T-helper 9 cell (primary cell): ENCODE measurements around the gene TUBG2.

Experiments
- DNase-seq: peaks from one replicate; pipeline ENCODE4 v3.0.0-alpha.2; 2020

The TUBG2 gene

DNA sequence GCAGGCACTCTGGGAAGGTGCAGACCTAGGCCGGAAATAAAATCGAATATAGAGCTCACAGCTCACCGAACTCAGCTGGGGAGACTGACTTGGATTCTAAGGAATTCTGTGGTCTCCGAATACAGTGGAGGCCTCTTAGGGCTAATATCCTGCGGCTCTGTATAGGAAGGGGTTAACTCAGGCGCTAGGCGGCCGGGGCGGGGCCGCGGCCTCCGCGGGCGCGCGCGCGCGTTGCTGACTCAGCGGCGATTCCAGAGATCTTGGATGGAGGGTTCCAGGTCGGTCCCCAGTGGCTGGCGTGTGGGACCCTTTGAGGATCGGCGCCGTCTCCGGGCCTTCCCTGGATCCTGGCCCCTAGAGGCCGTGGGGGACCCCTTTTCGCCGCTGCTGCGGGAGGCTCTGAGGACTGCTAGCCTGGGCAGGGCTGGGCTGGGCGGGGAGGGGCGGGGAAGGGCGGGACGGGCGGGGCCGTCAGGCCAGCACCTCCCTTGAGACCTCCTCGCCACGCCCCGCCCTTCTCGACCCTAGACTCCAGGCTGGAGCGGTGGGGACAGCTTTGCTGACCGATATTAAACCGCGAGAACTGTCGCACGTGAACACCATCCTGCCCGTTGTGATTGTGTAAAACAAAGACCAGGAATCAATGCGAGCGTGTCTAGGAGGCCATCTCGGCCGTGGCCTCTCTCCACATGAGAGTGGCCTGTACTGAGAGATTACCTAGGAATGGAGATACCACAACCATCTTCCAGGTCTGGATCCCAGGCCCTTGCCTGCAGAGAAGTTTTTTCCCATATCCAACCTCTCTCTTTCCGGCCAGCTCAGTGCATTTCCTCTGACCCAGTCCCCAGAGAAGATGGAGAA, 19.1 kb downstream of the TUBG2 start:
- DNase-seq = peak; percentile 65

DNA sequence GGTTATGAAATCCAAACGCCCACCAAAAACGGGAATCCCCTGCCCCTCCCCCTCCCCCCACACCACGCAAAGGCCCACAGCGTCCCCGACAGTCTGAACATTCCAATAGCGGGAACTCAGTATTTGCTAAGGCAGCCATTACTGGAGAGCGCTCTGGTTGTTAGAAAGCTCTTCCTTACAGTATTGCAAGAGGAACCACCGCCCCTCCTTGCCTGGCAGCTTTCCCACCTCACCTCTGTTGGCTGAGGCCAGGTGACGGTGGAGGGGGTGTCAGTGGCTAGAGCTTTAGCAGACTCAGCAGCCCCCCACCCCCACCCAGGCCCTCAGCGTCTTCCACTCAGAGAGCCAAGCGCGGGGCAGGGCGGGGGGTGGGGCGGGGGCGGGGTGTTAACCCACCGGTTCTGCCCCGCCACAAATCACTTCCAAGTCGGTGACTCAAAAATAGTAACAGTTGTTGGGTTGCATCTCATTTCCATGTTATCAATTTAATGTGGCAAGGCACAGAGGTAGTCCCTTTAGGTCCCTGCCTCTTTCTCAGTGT, 19.9 kb downstream of the TUBG2 start:
- DNase-seq = no peak

DNA sequence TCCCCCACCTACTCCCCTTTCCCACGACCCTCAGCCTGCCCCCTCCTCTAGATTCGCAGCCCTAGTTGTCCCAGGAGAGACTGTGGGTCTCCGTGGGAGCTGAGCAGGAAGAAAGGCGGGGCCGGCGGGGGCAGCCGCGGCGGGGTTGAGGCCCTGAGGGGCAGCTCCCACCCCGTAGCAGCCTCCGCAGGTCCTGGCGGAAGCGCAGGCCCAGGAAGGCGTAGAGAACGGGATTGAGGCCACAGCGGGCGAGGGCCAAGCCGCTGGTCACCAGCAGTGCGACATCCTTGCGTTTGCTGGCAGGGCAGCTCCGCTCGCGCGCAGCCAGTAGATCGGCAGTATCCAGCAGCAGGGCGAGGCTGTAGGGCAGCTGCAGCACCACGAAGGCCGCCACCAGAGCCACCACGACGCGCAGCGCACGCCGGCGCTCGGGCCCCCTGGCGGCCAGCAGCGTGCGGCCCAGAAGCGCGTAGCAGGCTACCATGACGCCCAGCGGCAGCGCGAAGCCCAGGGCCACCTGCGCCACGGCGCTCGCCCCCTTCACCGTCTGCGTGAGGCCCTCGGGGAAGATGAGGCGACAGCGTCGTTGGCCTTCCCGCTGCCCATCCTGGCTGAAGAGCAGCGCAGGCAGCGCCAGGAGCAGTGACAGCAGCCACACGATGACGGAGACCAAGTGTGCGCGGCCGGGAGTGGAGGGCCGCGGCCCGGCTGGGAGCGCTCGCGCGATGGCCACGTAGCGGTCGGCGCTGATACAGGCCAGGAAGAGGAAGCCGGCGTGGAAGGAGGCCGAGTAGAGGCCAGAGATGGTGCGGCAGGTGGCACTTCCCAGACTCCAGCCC, 20.6 kb downstream of the TUBG2 start:
- DNase-seq = peak; percentile 63

DNA sequence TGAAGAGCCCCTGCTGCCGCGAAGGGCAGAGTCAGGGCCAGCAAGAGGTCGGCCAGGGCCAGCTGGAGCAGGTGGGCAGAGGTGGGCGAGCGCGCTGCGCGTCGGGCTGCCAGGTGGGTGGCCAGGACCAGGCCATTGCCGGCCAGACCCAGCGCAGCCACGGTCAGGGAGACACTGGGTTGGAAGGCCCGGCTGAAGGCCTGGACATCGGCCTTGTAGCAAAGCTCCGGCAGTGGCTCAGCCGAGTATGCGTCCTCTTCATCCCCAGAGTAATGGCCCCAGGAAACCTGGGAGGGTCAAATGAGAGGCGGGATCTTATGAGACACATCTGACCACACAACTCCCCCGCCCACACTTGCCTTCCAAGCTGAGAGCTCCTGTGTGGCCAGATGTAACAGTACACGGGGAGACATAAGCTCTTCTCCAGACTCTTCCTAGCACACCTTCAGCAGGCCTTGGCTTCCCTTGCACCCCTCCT, 21.3 kb downstream of the TUBG2 start:
- no peak for DNase-seq

DNA sequence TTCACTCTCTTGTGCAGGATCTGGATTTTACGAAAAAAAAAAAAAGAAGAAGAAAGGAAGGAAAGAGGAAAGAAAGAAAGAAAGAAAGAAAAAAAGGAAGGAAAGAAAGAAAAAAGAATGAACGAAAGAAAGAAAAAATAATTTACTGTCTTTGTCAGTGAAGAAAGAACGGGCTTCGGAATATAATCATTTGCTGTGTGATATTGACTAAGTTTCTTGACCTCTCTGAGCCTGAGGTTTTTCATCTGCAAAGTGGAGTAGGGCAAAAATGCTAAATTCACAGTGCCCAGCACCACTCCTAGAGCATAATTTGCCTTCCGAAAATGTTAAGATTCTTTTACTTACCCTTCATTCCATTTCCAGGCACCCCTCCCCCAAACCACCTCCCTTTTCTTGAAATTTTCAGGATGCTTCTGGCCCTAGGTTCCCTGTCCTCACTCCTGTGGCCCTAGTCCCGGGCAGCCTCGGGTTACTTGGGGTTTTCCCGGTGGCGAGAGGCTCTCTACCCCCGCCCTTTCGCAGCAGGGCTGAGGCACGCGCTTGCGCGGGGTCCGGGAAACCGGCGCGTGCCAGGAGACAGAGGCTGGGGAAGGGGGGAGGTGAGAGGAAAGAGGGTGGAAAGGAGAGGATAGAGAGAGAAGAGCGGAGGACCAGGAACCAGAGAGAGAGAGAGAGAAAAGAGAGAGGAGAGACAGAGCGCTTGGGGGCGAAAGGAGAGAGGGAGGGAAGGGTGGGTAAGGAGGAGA, 23.1 kb downstream of the TUBG2 start, which contains the start of gene CNTNAP1:
CNTNAP1 (plus strand) TSS at position 556 of the 746 bp plus-strand sequence. CDS start 299 bp downstream, outside the sequence.
- DNase-seq = no peak

DNA sequence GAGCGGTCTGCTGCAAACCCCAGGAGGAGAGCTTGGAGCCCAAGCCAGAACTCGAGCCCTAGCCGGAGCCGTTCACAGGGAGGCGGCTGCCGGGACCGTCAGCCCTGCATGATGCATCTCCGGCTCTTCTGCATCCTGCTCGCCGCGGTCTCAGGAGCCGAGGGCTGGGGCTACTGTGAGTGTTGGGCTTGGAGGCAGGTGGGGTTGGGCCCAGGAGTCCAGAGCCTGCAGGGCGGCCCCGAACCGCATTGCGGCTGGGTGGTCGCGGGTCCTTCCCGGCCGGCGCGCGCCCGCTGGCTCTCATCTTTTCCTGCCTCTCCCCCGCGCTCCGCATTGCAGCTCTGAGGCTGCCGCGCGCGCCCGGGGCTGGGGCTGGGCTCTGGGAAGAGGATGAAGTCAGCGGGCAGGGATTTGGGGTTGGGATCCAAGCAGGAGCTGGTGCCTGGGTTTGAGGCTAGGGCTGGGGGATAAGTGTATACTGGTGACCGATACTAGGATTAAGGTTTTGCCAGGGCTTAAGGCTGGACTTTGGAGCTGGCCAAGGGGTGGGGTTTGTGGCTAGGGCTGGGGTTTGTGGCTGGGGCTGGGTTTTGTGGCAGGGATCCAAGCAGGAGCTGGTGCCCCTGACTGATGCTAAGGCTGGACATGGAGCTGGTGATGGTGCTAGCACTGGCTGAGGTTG, 23.8 kb downstream of the TUBG2 start:
- no peak for DNase-seq

DNA sequence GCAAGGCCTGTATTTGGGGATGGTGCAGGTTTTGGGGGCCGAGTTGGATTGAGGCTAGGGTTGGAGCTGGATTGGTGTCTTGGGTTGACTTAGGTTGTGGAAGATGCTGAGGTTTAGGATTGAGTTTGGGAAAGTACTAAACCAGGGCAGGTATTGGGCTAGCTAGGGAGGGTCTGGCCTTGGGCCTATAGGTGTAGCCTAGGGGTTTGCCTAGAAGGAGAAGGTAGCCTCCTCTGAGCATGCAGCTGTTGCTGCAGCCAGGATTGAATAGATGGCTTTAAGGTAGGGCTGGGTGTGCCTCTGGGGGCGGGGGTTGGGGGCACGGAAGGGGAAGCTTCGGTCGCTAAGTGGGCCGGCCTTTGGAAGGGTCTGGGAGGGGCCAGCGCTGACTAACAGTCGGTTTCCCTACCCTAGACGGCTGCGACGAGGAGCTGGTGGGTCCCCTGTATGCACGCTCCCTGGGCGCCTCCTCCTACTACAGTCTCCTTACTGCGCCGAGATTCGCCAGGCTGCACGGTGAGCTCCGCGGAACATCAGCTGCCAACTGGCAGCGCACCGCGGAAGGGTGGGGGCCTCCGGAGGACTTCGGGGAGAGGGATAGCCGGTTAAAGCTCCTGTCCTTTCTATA, 24.4 kb downstream of the TUBG2 start:
- no peak for DNase-seq

DNA sequence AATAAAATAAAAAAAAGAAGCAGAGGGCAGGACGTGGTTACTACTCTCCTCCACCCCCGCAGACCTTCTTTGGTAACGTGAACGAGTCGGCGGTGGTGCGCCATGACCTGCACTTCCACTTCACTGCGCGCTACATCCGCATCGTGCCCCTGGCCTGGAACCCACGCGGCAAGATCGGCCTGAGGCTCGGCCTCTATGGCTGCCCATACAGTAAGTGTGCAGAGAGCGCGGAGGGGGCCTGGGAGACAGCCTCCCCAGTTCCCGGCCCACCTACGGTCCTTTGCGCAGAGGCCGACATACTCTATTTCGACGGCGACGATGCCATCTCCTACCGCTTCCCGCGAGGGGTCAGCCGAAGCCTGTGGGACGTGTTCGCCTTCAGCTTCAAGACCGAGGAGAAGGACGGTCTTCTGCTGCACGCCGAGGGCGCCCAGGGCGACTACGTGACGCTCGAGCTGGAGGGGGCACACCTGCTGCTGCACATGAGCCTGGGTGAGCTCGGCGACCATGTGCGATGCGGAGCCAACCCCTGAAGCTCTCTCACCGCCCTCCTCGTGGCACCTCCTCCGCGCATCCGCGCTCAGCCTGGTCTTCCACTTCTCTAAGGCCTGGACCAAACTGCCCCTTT, 26.0 kb downstream of the TUBG2 start:
- DNase-seq = no peak

DNA sequence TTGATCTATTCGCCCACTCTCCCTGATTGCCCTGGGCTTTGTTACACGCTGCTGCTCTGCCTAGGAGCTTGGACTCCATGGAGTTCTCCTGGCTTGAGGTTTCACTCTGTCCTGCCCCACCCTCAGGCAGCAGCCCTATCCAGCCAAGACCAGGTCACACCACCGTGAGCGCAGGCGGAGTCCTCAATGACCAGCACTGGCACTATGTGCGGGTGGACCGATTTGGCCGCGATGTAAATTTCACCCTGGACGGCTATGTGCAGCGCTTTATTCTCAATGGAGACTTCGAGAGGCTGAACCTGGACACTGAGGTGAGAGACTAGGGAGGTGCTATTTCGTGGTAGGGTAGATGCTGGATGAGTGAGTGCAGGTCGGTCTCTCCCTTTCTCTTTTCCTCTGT, 26.7 kb downstream of the TUBG2 start:
- DNase-seq = no peak

DNA sequence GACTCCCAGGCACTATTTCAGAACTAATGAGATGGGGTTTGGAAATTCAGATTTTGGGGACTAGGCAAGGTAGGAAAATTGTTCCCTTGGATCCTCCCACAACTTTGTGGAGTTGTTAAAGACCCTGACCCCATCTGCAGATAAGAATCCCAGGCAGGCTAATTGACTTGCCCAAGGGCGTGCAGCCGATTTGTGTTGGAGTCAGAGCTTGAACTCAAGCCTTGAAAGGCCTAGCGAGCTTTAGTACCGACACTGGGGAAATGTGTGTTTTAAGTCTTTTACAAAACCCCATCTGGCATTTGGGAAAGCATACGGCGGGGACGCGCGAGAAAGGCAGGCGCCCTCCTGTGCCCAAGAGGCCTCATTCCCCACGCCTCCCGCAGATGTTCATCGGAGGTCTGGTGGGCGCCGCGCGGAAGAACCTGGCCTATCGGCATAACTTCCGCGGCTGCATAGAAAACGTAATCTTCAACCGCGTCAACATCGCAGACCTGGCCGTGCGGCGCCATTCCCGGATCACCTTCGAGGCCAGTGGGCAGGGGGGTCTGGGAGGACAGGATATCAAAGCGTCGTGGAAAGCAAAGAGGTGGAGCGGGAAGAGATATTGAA, 27.5 kb downstream of the TUBG2 start:
- DNase-seq = no peak

DNA sequence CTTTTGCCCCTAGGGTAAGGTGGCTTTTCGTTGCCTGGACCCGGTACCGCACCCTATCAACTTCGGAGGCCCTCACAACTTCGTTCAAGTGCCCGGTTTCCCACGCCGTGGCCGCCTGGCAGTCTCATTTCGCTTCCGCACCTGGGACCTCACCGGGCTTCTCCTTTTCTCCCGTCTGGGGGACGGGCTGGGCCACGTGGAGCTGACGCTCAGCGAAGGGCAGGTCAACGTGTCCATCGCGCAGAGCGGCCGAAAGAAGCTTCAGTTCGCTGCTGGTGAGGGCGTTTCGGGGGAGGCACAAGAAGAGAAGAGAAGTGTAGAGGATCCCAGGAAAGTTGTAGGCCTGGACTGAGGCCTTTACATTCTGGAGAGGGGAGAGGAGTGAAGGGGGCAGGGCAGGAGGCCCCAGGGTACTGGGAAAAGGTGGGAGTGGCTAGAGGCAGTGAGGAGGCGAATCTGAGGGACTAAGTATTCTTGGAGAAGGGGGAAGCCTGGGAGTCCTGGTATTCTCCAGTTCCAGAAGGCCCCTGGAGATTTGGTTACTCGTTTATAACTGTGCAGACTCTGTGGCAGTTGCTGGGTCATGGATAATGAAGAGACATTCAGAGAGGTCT, 28.7 kb downstream of the TUBG2 start:
- no peak for DNase-seq

DNA sequence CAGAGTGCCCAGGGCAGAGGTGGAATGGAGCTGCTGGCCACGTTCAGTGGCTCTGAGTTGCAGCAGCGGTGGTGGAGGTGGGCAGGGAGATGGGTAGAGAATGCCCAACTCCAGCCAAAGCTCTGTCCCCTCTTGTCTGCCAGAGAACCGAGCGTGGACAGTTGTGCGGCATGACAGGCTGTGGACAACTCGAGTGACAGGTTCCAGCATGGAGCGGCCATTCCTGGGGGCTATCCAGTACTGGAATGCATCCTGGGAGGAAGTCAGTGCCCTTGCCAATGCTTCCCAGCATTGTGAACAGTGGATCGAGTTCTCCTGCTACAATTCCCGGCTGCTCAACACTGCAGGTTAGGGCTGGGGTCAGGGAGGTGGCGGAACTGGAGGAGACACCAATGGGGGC, 31.5 kb downstream of the TUBG2 start:
- no peak for DNase-seq

DNA sequence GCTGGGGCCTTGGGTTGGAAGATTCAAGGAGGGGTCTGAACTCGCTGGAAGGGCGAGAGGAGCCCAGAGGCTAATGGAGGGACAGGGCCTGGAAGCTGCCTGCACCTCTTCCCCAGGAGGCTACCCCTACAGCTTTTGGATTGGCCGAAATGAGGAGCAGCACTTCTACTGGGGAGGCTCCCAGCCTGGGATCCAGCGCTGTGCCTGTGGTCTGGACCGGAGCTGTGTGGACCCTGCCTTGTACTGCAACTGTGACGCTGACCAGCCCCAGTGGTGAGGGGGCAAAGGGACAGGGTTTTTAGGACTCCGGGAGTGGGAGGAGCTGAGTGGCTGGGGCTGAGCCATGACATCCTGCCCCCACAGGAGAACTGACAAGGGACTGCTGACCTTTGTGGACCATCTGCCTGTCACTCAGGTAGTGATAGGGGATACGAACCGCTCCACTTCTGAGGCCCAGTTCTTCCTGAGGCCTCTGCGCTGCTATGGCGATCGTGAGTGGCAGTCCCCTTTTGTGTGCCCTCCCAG, 32.0 kb downstream of the TUBG2 start:
- DNase-seq = no peak

DNA sequence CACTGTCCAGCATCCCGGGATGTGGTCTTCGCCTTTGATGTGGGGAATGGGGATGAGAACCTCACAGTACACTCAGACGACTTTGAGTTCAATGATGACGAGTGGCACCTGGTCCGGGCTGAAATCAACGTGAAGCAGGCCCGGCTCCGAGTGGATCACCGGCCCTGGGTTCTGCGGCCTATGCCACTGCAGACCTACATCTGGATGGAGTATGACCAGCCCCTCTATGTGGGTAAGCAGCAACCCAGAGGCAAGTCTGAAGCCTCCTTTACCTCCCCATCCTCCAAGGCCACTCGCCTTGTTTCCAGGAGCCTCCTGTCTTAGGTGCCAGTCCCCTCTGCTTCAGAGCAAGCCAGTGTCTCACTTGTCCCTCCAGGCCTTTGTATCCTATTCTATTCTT, 33.4 kb downstream of the TUBG2 start:
- DNase-seq = no peak

DNA sequence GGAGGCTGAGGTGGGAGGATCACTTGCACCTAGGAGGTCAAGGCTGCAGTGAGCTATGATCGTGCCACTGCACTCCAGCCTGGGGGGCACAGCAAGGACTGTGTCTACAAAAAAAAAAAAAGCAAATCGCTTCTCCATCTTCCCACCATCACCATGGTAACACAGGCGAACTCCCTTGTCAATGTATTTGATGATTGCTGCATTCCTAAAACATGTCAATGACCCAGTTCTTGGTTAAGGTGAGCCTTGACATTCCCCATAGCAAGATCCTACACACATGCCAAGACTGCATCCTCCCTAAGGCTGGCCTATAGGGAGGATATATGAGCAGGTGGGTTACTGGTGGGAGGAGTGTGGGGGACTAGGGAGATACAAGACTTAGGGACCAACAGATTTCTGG, 35.4 kb downstream of the TUBG2 start:
- DNase-seq = no peak

DNA sequence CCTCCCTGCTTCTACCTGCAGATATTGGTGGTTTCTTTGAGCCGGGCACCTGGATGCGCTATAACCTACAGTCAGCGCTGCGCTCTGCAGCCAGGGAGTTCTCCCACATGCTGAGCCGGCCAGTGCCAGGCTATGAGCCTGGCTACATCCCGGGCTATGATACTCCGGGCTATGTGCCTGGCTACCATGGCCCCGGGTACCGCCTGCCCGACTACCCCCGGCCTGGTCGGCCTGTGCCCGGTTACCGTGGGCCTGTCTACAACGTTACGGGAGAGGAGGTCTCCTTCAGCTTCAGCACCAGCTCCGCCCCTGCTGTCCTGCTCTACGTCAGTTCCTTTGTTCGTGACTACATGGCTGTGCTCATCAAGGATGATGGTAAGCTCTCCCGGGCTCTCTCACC, 36.4 kb downstream of the TUBG2 start:
- DNase-seq = no peak

DNA sequence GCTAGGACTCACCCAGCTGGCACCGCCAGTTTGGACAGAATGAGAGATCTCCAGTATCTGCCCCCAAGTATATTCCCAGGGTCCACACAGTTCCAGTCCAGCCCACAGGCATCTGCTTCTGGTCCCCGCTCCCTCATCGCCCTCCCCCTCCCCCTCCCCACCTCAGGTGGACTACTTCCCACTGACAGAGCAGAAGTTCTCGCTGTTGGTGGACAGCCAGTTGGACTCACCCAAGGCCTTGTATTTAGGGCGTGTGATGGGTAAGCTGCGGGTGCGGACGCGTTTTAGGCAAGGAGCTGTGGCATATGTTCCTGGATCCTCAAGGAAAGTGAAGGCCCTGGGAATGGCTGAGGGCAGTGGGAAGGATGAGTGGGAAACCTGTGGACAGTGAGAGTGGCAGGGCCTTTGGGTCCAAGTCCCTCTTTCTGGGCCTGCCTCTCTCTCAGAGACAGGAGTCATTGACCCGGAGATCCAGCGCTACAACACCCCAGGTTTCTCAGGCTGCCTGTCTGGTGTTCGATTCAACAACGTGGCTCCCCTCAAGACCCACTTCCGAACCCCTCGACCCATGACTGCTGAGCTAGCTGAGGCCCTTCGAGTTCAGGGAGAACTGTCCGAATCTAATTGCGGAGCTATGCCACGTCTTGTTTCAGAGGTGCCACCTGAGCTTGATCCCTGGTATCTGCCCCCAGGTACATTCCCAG, 38.2 kb downstream of the TUBG2 start:
- no peak for DNase-seq

DNA sequence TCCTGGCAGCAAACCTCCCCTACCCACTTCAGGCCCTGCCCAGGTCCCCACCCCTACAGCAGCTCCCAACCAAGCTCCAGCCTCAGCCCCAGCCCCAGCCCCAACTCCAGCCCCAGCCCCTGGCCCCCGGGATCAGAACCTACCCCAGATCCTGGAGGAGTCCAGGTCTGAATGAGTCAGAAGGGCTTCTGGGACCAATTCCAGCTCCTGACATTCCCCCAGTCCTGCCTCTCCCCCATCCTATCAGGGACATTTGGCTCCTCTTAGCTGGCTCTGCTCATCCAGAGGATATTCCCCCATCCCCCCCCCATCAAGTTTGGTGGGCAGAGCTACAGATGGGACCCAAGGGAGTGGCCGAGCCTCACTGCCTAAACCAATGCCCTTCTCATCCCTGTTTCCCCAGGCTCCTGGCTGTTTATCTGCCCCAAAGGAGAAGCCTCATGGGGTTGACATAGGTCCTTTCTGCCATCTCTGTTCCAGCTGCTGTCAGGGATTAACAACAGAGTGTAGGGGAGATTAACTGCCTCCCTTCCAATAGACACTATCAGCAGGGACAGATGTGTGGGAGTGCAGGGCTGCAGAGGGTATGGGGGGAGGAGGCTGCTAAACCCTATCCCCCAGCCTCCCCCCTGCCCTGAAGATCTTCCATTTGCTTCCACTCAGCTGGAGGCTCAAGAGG, 39.8 kb downstream of the TUBG2 start:
- no peak for DNase-seq

DNA sequence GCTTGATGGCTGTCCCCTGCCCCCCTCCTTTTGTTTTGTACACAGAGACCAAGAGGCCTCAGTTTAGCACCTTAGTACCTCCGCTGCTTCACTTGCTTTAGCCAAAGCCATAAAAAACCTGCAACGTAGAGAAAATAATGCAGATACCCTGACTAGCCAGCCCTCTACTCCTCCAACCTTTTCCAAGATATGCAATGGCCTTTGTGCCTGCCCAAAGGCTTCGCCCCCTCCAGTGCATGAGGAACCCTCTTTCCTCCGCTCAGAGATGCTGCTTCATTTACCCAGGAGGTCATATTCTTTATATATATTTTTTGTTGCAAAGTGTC, 40.3 kb downstream of the TUBG2 start:
- DNase-seq = no peak
